Epithelial cell of esophagus (primary cell): ENCODE data around the gene C3.

Experiments used
- DNase-seq: peaks from one replicate; pipeline ENCODE4 v3.0.0; 2010; ENCODE audit warnings: low read depth
- H3K4me3 ChIP-seq: 2 replicates; pipeline ENCODE4 v1.5.1; 2011; ENCODE audit warnings: mild to moderate bottlenecking, low read length, control low read depth
- TF ChIP-seq, protein P1 (sequence below): IDR thresholded peaks from 2 replicates; pipeline ENCODE4 v1.5.1; 2011; ENCODE audit warnings: low read depth, mild to moderate bottlenecking, low read length, control low read depth, inconsistent platforms; ENCODE audit not compliant: insufficient read depth; ENCODE audit errors: missing control alignments

The C3 gene

DNA sequence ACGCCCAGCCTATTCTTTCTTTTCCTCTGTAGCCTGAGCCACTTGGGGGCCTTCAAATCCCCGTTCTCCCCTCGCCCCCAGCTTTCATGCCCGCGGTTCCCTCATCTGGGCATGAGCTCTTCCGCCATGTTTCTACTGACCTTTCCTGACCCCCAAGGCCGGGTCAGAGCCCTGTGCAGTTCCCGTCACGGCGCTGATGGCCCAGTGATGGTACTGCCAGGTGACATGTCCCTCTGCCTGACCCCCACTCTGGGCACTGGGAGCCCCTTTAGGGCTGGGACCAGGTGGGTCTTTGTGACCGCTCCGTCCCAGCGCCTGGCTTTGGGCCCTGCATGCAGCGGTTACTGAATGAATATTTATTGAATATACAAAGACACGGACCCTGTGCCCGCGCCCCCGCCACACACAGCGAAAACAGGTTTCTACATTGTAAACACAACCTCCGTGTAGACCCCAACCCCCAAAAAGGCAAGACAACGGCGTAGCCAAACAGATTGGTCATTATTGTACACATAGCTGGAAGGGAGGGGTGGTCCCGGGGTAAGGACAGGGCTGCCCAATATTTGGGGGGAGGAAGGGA is 9.2 kb upstream of the C3 start:
- TF ChIP-seq, protein P1, sequence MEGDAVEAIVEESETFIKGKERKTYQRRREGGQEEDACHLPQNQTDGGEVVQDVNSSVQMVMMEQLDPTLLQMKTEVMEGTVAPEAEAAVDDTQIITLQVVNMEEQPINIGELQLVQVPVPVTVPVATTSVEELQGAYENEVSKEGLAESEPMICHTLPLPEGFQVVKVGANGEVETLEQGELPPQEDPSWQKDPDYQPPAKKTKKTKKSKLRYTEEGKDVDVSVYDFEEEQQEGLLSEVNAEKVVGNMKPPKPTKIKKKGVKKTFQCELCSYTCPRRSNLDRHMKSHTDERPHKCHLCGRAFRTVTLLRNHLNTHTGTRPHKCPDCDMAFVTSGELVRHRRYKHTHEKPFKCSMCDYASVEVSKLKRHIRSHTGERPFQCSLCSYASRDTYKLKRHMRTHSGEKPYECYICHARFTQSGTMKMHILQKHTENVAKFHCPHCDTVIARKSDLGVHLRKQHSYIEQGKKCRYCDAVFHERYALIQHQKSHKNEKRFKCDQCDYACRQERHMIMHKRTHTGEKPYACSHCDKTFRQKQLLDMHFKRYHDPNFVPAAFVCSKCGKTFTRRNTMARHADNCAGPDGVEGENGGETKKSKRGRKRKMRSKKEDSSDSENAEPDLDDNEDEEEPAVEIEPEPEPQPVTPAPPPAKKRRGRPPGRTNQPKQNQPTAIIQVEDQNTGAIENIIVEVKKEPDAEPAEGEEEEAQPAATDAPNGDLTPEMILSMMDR = no peak
- no peak overlapping the region for H3K4me3 ChIP-seq
- DNase-seq = no peak

GRCh38 chr19:6728346-6728745 is 7.9 kb upstream of the C3 start:
- no peak overlapping the region for H3K4me3 ChIP-seq
- TF ChIP-seq, protein P1 = no peak
- no peak for DNase-seq

DNA sequence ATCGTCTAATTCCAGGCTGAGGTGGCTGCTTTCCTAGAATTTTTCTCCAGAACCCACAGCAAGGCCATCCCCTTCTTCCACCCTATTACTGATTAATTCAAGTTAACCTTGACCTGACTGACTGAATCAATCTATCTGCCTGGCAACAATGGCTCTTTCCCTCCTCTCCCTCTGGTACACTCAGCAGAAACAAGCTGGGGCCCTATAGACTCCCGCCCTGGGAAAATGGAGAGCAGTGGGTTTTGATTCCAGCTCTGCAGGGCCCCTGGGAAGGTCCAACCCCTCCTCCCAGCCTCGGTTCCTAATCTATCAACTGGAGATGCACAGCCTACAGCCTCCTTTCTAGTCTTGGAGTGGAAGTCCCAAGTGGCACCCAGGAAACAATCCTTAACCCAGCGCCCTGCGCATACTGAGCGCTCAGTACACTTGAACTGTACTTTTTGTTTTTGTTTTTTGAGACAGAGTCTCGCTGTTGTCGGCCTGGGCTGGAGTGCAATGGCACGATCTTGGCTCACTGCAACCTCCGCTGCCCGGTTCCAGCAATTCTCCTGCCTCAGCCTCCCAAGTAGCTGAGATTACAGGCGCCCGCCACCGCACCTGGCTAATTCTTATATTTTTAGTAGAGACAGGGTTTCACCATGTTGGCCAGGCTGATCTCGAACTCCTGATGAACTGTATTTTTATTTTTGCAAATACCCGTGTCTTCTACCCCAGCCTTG is 5.2 kb upstream of the C3 start:
- DNase-seq = no peak
- TF ChIP-seq, protein P1 = no peak
- H3K4me3 ChIP-seq = no peak overlapping the region

DNA sequence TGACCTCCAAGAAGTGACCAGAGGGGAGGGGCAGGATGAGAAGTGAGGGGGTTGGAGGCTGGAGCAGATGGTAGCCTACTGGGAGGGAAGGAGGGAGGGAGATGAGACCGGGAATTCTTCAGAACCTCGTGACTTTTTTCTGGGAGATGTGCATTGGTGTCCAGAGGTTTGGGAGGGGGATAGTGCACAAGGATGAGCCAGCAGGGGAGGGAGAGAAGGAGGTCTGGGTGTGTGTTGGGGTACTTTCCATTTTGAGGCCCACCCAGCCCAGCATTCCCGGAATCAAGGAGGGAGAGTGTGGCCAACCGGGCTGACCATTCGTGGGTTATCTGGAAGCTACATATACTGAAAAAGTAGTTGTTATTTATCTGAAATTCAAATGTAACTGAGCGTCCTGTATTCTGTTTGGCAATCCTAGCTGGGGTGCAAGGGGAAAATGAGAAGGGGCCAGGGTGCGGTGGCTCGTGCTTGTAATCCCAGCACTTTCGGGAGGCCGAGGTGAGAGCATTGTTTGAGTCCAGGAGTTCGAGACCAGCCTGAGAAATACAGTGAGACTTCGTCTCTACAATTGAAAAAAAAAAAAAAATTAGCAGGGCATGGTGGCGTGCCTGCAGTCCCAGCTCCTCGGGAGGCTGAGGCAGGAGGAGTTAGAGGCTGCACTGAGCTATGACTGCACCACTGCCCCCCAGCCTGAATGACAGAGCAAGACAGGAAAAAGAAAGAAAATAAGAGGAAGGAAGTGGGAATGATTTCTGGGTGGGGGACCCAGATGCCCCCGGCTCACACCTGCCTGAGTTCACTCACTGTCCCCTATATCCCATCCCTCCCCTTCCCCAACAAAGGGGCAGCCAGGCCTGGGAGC is 4.4 kb upstream of the C3 start:
- H3K4me3 ChIP-seq = no peak overlapping the region
- TF ChIP-seq, protein P1 = no peak
- DNase-seq = no peak

DNA sequence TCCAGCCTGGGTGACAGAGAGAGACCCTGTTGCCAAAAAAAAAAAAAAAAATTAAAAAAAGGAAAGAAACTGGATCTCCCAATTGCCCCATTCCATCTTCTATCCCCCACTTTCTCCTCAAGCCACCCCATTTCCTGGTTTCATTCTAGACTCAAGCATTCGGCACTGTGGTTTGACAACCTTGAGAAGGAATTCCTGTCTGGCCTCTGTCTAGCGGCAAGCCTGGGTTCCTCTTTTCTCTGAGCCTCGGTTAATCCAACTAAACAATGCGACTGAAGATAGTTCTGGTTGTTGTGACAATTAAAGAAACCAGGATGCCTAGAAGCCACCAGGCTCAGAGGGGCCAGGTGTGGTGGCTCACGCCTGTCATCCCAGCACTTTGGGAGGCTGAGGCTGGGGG is 3.3 kb upstream of the C3 start:
- TF ChIP-seq, protein P1 = no peak
- DNase-seq = no peak
- no peak overlapping the region for H3K4me3 ChIP-seq

- TF ChIP-seq, protein P1 = no peak
- no peak overlapping the region for H3K4me3 ChIP-seq
- peak; percentile 42 for DNase-seq
These were observed 2.7 kb upstream of the C3 start for GRCh38 chr19:6723108-6723618.
